Suprapubic skin (tissue), 3 donors: ENCODE results near the gene GRAMD4.

Source experiments
- POLR2AphosphoS5 ChIP-seq, 3 donors: sonication (generic); formaldehyde crosslinking; IDR thresholded peaks; one replicate each; pipeline ENCODE4 v1.6.1; 2017; ENCODE audit warnings: antibody characterized with exemption in 3 of 3
- TF ChIP-seq, protein P1 (sequence below), 2 donors: fragments of 200-600 bp in 1 of 2; fragments of 450-650 bp in 1 of 2; sonication (generic) in 1 of 2; IDR thresholded peaks; one replicate each; pipeline ENCODE4 v1.5.1; 2016 to 2019; ENCODE audit warnings: antibody characterized with exemption in 2 of 2, mild to moderate bottlenecking in 1 of 2, moderate library complexity in 1 of 2

DNA sequence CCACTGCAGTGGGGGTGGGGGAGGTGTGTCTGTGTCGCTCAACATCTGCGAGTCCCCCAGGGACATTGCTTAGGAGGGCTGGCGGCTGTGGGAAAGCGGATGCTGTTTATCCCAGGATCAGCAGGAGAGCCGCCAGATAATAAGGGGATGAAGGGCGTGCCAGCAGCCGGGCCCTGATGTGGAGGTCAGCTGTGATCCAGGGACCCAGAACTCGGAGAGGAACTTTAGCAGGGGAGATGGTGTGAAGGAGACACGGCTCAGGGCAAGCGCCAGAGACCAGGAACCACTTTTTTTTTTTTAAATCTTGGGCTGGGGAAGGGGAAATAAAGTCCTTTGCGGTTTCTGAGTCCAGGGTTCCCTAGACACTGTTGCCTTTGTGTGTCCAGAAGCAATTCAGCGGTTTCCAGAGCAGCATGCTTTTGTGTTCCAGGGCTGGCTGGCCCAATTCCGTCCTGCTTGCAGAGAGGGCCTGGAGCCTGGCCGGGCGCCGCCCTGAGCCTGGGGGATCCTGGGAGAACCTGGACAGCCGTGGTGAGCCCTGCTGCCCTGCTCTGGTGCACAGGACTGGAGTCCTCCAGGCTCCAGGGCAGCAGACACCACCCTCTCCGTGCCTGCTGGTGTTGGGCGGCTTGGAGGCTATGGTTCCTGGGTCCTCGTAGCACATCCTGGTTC is at the start of gene GRAMD4:
- TF ChIP-seq, protein P1, sequence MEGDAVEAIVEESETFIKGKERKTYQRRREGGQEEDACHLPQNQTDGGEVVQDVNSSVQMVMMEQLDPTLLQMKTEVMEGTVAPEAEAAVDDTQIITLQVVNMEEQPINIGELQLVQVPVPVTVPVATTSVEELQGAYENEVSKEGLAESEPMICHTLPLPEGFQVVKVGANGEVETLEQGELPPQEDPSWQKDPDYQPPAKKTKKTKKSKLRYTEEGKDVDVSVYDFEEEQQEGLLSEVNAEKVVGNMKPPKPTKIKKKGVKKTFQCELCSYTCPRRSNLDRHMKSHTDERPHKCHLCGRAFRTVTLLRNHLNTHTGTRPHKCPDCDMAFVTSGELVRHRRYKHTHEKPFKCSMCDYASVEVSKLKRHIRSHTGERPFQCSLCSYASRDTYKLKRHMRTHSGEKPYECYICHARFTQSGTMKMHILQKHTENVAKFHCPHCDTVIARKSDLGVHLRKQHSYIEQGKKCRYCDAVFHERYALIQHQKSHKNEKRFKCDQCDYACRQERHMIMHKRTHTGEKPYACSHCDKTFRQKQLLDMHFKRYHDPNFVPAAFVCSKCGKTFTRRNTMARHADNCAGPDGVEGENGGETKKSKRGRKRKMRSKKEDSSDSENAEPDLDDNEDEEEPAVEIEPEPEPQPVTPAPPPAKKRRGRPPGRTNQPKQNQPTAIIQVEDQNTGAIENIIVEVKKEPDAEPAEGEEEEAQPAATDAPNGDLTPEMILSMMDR (IDR thresholded peaks at IDR 0.05), result no peak
- no peak for TF ChIP-seq POLR2AphosphoS5 (IDR thresholded peaks at IDR 0.05)
